GM23248 (cell line): ENCODE data around the gene CRB2.

Source experiments
- EZH2 ChIP-seq: fragments of 200-600 bp; sonication (generic); IDR thresholded peaks from 2 replicates; pipeline ENCODE4 v1.6.1; 2018; ENCODE audit warnings: antibody characterized with exemption, mild to moderate bottlenecking; ENCODE audit not compliant: insufficient read depth, poor library complexity, severe bottlenecking
- EZH2phosphoT487 ChIP-seq: fragments of 200-600 bp; sonication (generic); IDR thresholded peaks from 2 replicates; pipeline ENCODE4 v1.6.1; 2018; ENCODE audit warnings: antibody characterized with exemption, moderate library complexity, mild to moderate bottlenecking, low read depth; ENCODE audit not compliant: insufficient read depth

DNA sequence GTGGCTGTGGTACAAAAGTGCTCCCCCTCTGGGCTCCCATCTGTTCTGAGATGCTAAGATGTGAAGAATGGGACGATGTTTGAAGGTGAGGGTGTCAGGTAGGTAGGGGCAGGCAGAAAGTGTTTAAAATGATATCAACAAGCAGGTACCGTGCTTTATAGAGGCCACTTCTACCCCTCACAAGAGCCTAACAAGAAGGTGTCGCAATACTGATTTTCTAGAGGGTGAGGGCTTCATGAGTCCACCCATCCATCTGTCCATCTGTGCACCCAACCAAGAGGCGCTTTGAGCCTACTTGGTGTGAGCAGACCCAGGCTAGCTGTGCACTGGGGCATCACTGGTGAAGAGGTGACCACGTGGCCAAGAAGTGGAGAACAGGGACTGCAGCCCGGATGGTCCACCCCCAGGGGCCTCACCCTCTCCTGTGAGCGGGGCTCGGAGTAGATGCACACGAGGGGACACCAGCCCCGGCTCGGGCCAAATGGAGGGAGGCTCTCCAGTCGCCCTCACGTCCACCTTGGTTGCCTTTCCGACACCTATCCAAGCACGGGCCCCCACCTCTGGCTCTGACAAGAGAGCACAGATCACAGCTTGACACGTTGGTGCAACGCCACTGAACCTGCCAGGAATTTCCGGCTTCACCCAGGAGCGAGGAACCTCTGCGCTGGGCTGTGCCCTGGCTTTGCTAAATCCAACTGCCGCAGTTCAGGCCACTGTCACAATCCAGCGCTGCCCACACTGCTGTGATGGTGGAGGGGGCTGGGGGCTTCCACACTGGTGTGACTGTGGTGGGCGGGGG, 34.5 kb downstream of the CRB2 start:
- TF ChIP-seq EZH2phosphoT487 (no peak), EZH2 (no peak)
